PC-9 (cell line): ENCODE data around the gene TSEN34.
"Not testable (repeated sequence)": the region's sequence is repeated elsewhere in the genome, so short reads cannot be mapped to it uniquely, and the experiment has no call there.

Experiments
- CTCF ChIP-seq: fragments of 200-600 bp; sonication (generic); conservative IDR thresholded peaks from 2 replicates; pipeline ENCODE4 v1.6.1; 2017; ENCODE audit warnings: mixed run types, antibody characterized with exemption, mild to moderate bottlenecking, moderate library complexity
- EZH2 ChIP-seq: fragments of 200-600 bp; sonication (generic); IDR thresholded peaks from 2 replicates; pipeline ENCODE4 v1.8.0; 2017; ENCODE audit warnings: antibody characterized with exemption, low read depth

DNA sequence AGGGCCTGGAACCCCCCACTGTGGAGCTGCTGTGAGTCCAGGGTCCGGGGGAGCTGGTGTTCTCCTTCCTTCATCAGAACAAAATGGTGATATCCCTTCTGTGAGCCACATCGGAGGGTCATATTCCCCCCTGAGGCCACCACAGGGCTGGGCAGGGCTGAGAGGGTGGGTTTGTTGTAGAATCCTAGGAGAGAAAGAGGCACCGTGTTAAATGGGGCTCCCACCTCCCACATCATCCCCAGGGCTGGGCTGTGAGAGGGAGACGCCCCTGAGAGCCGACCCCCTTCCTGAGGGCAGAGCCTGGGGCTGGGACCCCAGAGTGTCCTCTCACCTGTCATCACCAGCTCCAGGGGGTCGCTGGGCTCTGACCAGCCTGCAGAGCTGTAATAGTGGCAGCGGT is 30.8 kb downstream of the TSEN34 start:
- TF ChIP-seq CTCF, EZH2: not testable (repeated sequence)
